ENCODE results near the gene SERGEF. TPM values are rescaled to one million over a fixed set of nuclear protein-coding genes. Genes with fewer than 3 reads are reported as not detected.
A peak's percentile ranks its signal among the peaks of the same experiment; 100 is the strongest.

SERGEF gene
- total RNA-seq, 1 experiment from 2014 or later, result 47.0 TPM

DNA sequence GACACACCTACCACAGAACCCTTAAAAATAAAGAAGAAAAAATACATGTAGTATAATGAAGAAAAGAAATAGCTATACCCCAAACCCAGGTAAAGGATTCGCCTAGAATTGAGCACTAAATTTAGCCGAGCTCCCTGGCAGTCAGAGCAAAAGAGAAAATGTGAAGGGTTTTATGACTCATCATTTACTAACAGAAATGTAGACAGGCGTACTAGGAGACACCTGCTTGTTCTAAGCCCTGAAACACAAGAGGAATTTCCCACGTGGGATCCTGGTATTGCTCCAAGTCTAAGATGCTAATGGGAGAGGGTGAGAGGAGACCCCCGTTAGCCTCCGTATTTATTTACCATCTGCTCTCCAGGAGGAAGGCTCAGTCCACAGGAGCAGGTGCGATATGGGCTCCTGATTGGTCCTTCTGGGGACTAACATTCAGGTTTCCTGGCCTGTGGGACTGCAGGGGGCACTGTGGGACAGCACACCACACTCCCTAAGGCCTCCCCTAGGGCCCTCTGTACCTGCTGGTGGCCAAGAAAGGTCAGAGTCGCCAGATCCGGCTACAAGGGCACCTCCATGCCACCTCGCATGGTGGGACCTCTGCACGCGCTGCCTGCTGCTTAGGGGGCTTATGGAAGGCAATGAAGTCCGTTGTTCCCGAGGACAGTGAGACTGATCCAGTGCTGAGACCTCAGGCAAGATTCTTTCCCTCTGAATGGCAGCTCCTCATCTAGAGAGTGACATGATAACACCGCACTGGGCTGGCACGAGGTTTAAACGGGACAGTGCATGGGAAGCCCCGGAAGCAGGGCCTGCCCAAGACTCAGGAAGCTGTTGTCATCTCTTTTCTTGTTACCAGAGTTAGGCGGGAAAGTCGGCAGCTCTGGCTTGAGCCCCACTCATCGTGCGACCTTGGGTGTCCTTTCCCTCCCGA, 252.5 kb downstream of the SERGEF start:
- no peaks in the 10 kb centered on the region for H3K79me2 ChIP-seq (ENCODE audit: low read length)
- no peaks in the 10 kb centered on the region for H3K27me3 ChIP-seq (ENCODE audit: low read length)
- no peak overlapping the region for H2AFZ ChIP-seq (ENCODE audit: low read length)
- no peak overlapping the region for H3K4me3 ChIP-seq (ENCODE audit: low read length)
- no peak overlapping the region for H3K27ac ChIP-seq (ENCODE audit: low read length)
- no peaks in the 10 kb centered on the region for H3K4me1 ChIP-seq (ENCODE audit: low read length)
- no peak overlapping the region for H3K4me2 ChIP-seq (ENCODE audit: low read depth, low read length, poor library complexity, severe bottlenecking)
- peak; percentile 90 for DNase-seq
- H4K20me1 ChIP-seq (ENCODE audit: insufficient read depth, low read depth, low read length), result no peaks in the 10 kb centered on the region
- H3K9me3 ChIP-seq (ENCODE audit: low read length), result no peaks in the 10 kb centered on the region
- no peaks in the 10 kb centered on the region for H3K36me3 ChIP-seq (ENCODE audit: insufficient read depth, low read length)
- H3K9ac ChIP-seq (ENCODE audit: low read length), result no peak overlapping the region
- no peaks in the 10 kb centered on the region for H3K9me2 ChIP-seq (replicated peaks; ENCODE audit: insufficient read depth, low read length)

DNA sequence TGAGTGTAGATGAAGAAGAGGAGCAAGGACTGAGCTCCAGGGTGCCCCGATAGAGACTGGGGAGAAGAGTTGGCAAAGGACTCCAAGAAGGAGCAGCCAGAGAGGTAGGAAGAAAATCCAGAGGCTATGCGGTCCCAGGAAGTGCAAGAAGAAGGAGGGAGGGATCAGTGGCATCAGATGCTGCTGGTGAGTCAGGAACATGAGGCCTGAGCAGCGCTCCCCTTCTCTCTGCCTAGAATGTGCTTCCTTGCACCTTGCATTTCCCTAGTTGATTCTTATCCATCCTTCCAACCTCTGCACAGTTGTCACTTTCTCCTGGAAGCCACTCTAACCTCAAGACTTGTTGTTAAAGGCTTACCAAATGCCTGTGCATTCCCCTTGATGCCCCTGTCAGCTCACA, 257.0 kb downstream of the SERGEF start:
- no peaks in the 10 kb centered on the region for H4K20me1 ChIP-seq (ENCODE audit: insufficient read depth, low read depth, low read length)
- H3K9me3 ChIP-seq (ENCODE audit: low read length), result no peaks in the 10 kb centered on the region
- no peak overlapping the region for H3K4me2 ChIP-seq (ENCODE audit: low read depth, low read length, poor library complexity, severe bottlenecking)
- no peaks in the 10 kb centered on the region for H3K79me2 ChIP-seq (ENCODE audit: low read length)
- no peak for DNase-seq
- no peaks in the 10 kb centered on the region for H3K9me2 ChIP-seq (replicated peaks; ENCODE audit: insufficient read depth, low read length)
- H3K36me3 ChIP-seq (ENCODE audit: insufficient read depth, low read length), result no peaks in the 10 kb centered on the region
- no peak overlapping the region for H3K27ac ChIP-seq (ENCODE audit: low read length)
- no peaks in the 10 kb centered on the region for H3K27me3 ChIP-seq (ENCODE audit: low read length)
- no peaks in the 10 kb centered on the region for H3K4me1 ChIP-seq (ENCODE audit: low read length)
- no peak overlapping the region for H3K4me3 ChIP-seq (ENCODE audit: low read length)
- no peak overlapping the region for H3K9ac ChIP-seq (ENCODE audit: low read length)
- H2AFZ ChIP-seq (ENCODE audit: low read length), result no peak overlapping the region

DNA sequence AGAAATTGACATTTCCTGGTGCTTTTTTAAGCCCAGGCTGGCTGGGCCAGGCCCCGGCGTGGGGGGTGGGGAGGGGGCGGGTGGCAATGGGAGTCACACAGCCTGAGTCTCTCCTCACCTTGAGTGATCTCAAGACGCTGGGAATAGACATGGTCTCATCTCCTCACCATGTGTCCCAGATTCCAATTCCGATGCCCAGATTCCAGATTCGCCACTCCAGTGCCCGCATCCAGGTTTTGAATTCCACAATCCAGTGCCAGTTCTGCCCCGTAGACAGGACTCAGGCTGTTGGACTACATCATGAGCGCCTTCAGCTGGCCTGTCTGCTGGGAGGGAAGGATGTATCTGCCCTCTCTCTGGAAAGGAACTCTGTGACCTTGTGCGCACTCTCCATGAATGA, 259.2 kb downstream of the SERGEF start:
- Histone ChIP-seq H4K20me1 (ENCODE audit: insufficient read depth, low read depth, low read length) (no peaks in the 10 kb centered on the region; the same call in 1 of the 2 replicates), H3K9ac (ENCODE audit: low read length) (no peak overlapping the region), H2AFZ (ENCODE audit: low read length) (no peak overlapping the region), H3K9me3 (ENCODE audit: low read length) (no peaks in the 10 kb centered on the region), H3K36me3 (ENCODE audit: insufficient read depth, low read length) (no peaks in the 10 kb centered on the region), H3K4me2 (ENCODE audit: low read depth, low read length, poor library complexity, severe bottlenecking) (no peak overlapping the region), H3K4me1 (ENCODE audit: low read length) (no peaks in the 10 kb centered on the region), H3K27ac (ENCODE audit: low read length) (no peak overlapping the region), H3K4me3 (ENCODE audit: low read length) (no peak overlapping the region), H3K27me3 (ENCODE audit: low read length) (no peaks in the 10 kb centered on the region), H3K79me2 (ENCODE audit: low read length) (no peaks in the 10 kb centered on the region), H3K9me2 (replicated peaks; ENCODE audit: insufficient read depth, low read length) (no peaks in the 10 kb centered on the region)
- no peak for DNase-seq

DNA sequence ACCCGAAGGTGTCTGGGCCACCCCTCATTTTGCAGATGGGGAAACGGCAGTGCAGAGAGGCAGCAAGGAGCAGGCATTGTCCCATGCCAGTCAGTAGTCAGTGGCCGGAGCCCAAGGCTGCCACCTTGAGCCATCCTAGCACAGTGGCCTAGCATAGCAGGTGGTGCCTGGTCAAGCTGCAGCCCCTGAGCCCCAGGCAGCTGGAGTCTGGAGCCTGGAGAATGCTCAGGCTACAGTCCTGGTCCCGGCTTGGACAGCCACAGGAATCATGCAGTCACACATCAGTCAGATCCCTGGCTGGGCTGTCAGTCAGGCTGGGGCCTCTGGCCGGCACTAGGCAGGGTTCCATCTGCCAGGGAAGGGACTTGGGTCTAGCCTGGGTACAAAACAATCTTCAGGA, 259.7 kb downstream of the SERGEF start:
- Histone ChIP-seq H3K9me3 (ENCODE audit: low read length) (no peaks in the 10 kb centered on the region), H3K4me1 (ENCODE audit: low read length) (no peaks in the 10 kb centered on the region), H3K4me2 (ENCODE audit: low read depth, low read length, poor library complexity, severe bottlenecking) (no peak overlapping the region), H2AFZ (ENCODE audit: low read length) (no peak overlapping the region), H4K20me1 (ENCODE audit: insufficient read depth, low read depth, low read length) (no peaks in the 10 kb centered on the region; the same call in 1 of the 2 replicates), H3K9me2 (replicated peaks; ENCODE audit: insufficient read depth, low read length) (no peaks in the 10 kb centered on the region), H3K79me2 (ENCODE audit: low read length) (no peaks in the 10 kb centered on the region), H3K36me3 (ENCODE audit: insufficient read depth, low read length) (no peaks in the 10 kb centered on the region), H3K4me3 (ENCODE audit: low read length) (no peak overlapping the region), H3K27ac (ENCODE audit: low read length) (no peak overlapping the region), H3K27me3 (ENCODE audit: low read length) (no peaks in the 10 kb centered on the region), H3K9ac (ENCODE audit: low read length) (no peak overlapping the region)
- no peak for DNase-seq

DNA sequence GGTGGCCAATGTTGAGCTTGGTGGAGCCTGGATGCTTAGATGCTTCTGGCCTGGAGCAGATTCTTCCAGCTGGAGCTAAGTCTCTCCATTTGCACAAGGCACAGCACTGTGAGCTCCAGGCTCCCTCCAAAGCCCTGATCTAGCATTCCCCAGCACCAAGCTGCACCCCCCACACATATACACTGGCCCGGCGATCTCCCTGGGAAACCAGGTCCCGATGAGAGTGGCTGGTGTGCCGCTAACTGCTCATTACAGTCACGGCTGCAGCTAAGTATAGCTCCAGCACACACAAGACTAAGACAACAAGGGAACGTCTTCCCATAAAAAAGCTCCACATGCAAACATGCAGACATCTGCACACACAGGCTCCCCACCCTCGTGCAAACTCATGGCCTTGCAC, 260.7 kb downstream of the SERGEF start:
- no peak overlapping the region for H3K27ac ChIP-seq (ENCODE audit: low read length)
- no peak overlapping the region for H2AFZ ChIP-seq (ENCODE audit: low read length)
- no peak overlapping the region for H3K4me3 ChIP-seq (ENCODE audit: low read length)
- no peaks in the 10 kb centered on the region for H3K4me1 ChIP-seq (ENCODE audit: low read length)
- H3K79me2 ChIP-seq (ENCODE audit: low read length), result no peaks in the 10 kb centered on the region
- H3K9ac ChIP-seq (ENCODE audit: low read length), result no peak overlapping the region
- no peak for DNase-seq
- H4K20me1 ChIP-seq (ENCODE audit: insufficient read depth, low read depth, low read length), result no peaks in the 10 kb centered on the region; the same call in 1 of the 2 replicates
- no peak overlapping the region for H3K4me2 ChIP-seq (ENCODE audit: low read depth, low read length, poor library complexity, severe bottlenecking)
- no peaks in the 10 kb centered on the region for H3K36me3 ChIP-seq (ENCODE audit: insufficient read depth, low read length)
- H3K9me2 ChIP-seq (replicated peaks; ENCODE audit: insufficient read depth, low read length), result no peaks in the 10 kb centered on the region
- H3K9me3 ChIP-seq (ENCODE audit: low read length), result no peaks in the 10 kb centered on the region
- H3K27me3 ChIP-seq (ENCODE audit: low read length), result no peaks in the 10 kb centered on the region

DNA sequence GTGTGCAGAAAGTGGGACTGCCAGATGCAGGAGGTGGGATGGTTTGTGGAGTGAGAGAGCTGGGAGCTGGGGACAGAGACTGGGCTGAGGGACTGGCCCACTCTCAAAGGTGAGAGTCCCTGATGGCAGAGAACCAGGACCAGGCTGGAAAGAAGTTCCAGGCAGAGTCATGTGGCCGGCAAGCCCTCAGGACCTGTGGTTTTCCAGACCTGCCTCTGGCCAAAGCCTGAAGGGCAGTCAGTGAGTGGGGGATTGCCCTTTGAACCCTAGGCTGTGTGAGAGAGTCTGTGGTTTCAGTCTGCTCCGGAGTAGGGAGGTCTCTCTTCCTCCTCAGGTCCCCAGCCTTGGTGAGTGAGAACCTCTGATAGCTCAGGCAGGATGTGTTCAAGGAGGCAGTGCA, 261.3 kb downstream of the SERGEF start:
- H4K20me1 ChIP-seq (ENCODE audit: insufficient read depth, low read depth, low read length), result no peaks in the 10 kb centered on the region; the same call in 1 of the 2 replicates
- H3K9me3 ChIP-seq (ENCODE audit: low read length), result no peaks in the 10 kb centered on the region
- H3K4me2 ChIP-seq (ENCODE audit: low read depth, low read length, poor library complexity, severe bottlenecking), result no peak overlapping the region
- no peak for DNase-seq
- no peaks in the 10 kb centered on the region for H3K36me3 ChIP-seq (ENCODE audit: insufficient read depth, low read length)
- no peaks in the 10 kb centered on the region for H3K4me1 ChIP-seq (ENCODE audit: low read length)
- H3K9me2 ChIP-seq (replicated peaks; ENCODE audit: insufficient read depth, low read length), result no peaks in the 10 kb centered on the region
- no peak overlapping the region for H3K9ac ChIP-seq (ENCODE audit: low read length)
- H3K27me3 ChIP-seq (ENCODE audit: low read length), result no peaks in the 10 kb centered on the region
- no peak overlapping the region for H2AFZ ChIP-seq (ENCODE audit: low read length)
- H3K27ac ChIP-seq (ENCODE audit: low read length), result no peak overlapping the region
- H3K79me2 ChIP-seq (ENCODE audit: low read length), result no peaks in the 10 kb centered on the region
- no peak overlapping the region for H3K4me3 ChIP-seq (ENCODE audit: low read length)

DNA sequence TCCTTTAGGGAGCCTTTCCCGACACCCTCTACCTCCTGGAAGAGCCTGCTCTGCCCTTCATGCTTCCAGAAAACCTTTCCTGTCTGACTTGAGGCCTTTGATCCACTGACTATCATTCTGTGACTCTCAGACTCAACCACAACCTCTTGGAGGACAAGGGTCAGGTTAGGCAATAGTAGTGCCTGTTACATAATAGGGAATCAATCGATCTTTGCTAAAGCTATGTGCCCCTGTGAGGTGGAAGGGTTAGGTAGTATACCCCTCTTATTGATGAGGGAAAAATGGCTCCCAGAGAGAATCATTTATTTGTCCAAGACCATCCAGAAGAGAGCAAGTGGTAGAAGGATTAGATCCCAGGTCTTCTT, 262.1 kb downstream of the SERGEF start:
- no peak for DNase-seq
- Histone ChIP-seq H3K9ac (ENCODE audit: low read length) (no peak overlapping the region), H3K27me3 (ENCODE audit: low read length) (no peaks in the 10 kb centered on the region), H3K9me2 (replicated peaks; ENCODE audit: insufficient read depth, low read length) (no peaks in the 10 kb centered on the region), H3K27ac (ENCODE audit: low read length) (no peak overlapping the region), H3K4me3 (ENCODE audit: low read length) (no peak overlapping the region), H3K4me2 (ENCODE audit: low read depth, low read length, poor library complexity, severe bottlenecking) (no peak overlapping the region), H3K9me3 (ENCODE audit: low read length) (no peaks in the 10 kb centered on the region), H2AFZ (ENCODE audit: low read length) (no peak overlapping the region), H3K4me1 (ENCODE audit: low read length) (no peaks in the 10 kb centered on the region), H4K20me1 (ENCODE audit: insufficient read depth, low read depth, low read length) (no peaks in the 10 kb centered on the region; the same call in 1 of the 2 replicates), H3K79me2 (ENCODE audit: low read length) (no peaks in the 10 kb centered on the region), H3K36me3 (ENCODE audit: insufficient read depth, low read length) (no peaks in the 10 kb centered on the region)

DNA sequence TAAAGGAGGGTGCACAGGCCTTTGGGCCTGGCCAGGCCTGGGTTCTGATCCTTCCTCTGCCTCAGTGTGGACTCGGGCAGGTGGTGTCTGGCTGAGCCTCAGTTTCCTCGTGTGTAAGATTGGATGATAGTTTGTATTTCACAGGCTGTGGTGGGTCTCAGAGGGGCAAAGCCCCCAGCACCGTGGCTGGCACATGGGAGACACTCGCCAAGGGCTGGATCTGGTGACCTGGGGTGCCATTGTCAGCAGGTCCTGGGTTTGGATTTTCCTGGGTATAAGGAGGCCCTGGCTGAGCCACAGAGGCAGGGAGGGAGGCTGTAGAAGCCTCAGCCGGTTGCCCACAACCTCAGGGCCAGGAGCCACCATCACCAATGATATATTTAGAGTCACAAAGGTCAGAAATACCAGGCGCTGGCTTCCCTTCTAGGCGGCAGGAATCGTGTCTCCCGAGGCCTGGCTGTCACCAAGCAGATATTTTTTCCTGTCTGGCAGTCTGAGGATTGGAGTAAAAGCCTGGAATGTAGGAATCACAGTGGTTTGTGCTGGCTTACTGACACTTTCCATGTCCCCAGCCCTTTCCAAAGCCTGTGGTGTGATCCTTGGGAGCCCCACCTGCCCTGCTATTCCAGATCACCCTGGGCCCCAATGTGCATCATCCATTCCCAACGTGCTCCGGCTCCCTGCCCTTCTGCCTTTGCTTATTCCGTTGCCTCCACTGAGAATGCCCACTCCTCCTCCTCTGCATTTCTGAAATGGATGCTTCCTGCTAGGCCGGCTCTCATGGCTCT, 262.6 kb downstream of the SERGEF start:
- Histone ChIP-seq H3K4me2 (ENCODE audit: low read depth, low read length, poor library complexity, severe bottlenecking) (no peak overlapping the region), H3K4me1 (ENCODE audit: low read length) (no peaks in the 10 kb centered on the region)

More for the DNA sequence above, 262.6 kb downstream of the SERGEF start:
- DNase-seq, result no peak
- Histone ChIP-seq H3K4me3 (ENCODE audit: low read length) (no peak overlapping the region), H3K9me2 (replicated peaks; ENCODE audit: insufficient read depth, low read length) (no peaks in the 10 kb centered on the region), H4K20me1 (ENCODE audit: insufficient read depth, low read depth, low read length) (no peaks in the 10 kb centered on the region; the same call in 1 of the 2 replicates), H3K27me3 (ENCODE audit: low read length) (no peaks in the 10 kb centered on the region), H3K27ac (ENCODE audit: low read length) (no peak overlapping the region), H3K9me3 (ENCODE audit: low read length) (no peaks in the 10 kb centered on the region), H3K79me2 (ENCODE audit: low read length) (no peaks in the 10 kb centered on the region), H3K9ac (ENCODE audit: low read length) (no peak overlapping the region), H2AFZ (ENCODE audit: low read length) (no peak overlapping the region), H3K36me3 (ENCODE audit: insufficient read depth, low read length) (no peaks in the 10 kb centered on the region)

Data from Karpas-422 (cell line).